ENCODE data around the gene CYP4F2. TPM values are rescaled to one million over a fixed set of nuclear protein-coding genes. Genes with fewer than 3 reads are reported as not detected.

The CYP4F2 gene, protein sequence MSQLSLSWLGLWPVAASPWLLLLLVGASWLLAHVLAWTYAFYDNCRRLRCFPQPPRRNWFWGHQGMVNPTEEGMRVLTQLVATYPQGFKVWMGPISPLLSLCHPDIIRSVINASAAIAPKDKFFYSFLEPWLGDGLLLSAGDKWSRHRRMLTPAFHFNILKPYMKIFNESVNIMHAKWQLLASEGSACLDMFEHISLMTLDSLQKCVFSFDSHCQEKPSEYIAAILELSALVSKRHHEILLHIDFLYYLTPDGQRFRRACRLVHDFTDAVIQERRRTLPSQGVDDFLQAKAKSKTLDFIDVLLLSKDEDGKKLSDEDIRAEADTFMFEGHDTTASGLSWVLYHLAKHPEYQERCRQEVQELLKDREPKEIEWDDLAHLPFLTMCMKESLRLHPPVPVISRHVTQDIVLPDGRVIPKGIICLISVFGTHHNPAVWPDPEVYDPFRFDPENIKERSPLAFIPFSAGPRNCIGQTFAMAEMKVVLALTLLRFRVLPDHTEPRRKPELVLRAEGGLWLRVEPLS
- total RNA-seq (2014; rRNA removed; shearing (Covaris generic)) (not detected in 2 replicates), polyA plus RNA-seq (2016; fragmentation: Nextera tagmentation; extraction: Ambion mirVana) (not detected in 2 replicates)

DNA sequence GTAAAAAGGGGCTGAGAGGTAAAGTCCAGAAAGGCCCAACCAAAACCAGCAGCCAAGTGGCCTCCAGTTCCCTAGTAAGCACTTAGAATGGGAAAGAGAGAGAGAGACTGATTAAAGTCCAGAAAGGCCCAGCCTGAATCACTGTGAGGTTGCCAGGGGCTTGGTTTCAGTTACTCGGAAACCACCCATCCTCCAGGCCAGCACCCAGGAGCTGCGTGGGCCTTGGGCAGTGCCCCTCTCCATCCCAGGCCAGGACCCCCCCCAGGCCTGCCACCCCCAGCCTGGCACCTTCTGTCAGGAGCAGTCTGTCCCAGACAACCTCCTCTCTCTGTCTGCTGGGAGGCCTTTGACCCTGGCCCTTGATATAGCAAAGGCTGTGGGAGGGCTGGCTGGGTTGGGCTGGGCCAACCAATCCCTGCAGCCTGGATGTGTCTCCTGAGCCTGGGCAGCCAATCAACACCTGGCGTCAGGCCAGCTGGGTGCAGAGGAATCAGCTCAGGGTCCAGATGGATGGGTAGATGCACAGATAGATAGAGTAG lies at the start of gene CYP4F2:
Gene CYP4F2, minus strand, starts transcription at position 337 of the 539 bp plus-strand sequence. CDS start 463 bp downstream, outside the sequence.
- Histone ChIP-seq H3K4me2 (ENCODE audit: unreplicated experiment) (no peak within 1 kb of the TSS), H3K9me2 (ENCODE audit: insufficient read depth) (no peaks in the 10 kb centered on the region), H3K27me3 (replicated peaks; ENCODE audit: insufficient read depth) (no peaks in the 10 kb centered on the region), H3F3A (ENCODE audit: insufficient read depth) (no peaks in the 10 kb centered on the region), H3K9ac (no peak within 1 kb of the TSS), H2AFZ (no peak within 1 kb of the TSS), H3K4me1 (ENCODE audit: insufficient read depth) (no peaks in the 10 kb centered on the region), H3K4me3 (no peak within 1 kb of the TSS), H3K27ac (no peak within 1 kb of the TSS), H3K9me3 (ENCODE audit: low read depth) (no peaks in the 10 kb centered on the region), H4K20me1 (ENCODE audit: insufficient read depth) (no peaks in the 10 kb centered on the region), H3K36me3 (ENCODE audit: low read depth) (no peaks in the 10 kb centered on the region), H3K79me2 (ENCODE audit: insufficient read depth) (no peaks in the 10 kb centered on the region)
- 20 to 49% methylated on average over 2 to 3 of the region's 3 CpGs for WGBS, 2 experiments (ENCODE audit: low coverage in 1 of 2, low lambda C conversion rate in 2 of 2, missing lambda C conversion rate in 2 of 2)
- in situ Hi-C loops (cut with MboI) = no loop called here
- TF ChIP-seq EZH2phosphoT487 (IDR thresholded peaks at IDR 0.05; ENCODE audit: insufficient read depth, low read depth) = no peak
- TF ChIP-seq EZH2 (IDR thresholded peaks at IDR 0.05; ENCODE audit: insufficient read depth, poor library complexity, severe bottlenecking) = no peak
- no peak for DNase-seq

DNA sequence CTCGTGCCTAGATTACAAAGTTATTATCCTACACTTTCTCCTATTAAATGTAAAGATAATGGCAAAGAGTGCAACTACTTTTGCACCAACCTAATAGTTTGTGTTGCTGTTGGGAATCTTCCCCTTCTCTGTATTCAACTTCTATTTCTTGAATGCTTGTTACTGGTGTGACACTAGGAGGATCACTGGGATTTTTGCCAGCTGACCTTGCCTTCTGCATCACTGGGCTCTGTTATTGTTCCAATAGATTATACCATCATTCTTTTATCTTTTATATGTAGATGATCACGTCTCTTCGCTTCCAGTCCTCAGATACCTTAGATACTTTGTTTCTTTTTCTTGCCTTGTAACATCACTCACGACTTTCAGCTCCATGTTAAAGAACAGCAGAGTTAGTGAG lies 47.4 kb upstream of the CYP4F2 start:
- Histone ChIP-seq H3K36me3 (ENCODE audit: low read depth) (no peaks in the 10 kb centered on the region), H3K9me3 (ENCODE audit: low read depth) (no peaks in the 10 kb centered on the region), H3K27ac (no peak overlapping the region), H3K9me2 (ENCODE audit: insufficient read depth) (no peaks in the 10 kb centered on the region), H3K9ac (no peak overlapping the region), H3K27me3 (replicated peaks; ENCODE audit: insufficient read depth) (no peaks in the 10 kb centered on the region), H2AFZ (no peak overlapping the region), H3K79me2 (ENCODE audit: insufficient read depth) (no peaks in the 10 kb centered on the region), H3F3A (ENCODE audit: insufficient read depth) (no peaks in the 10 kb centered on the region), H4K20me1 (ENCODE audit: insufficient read depth) (no peaks in the 10 kb centered on the region), H3K4me3 (no peak overlapping the region), H3K4me2 (ENCODE audit: unreplicated experiment) (no peak overlapping the region), H3K4me1 (ENCODE audit: insufficient read depth) (no peaks in the 10 kb centered on the region)
- in situ Hi-C loops (cut with MboI) = no loop called here
- no peak for TF ChIP-seq EZH2 (IDR thresholded peaks at IDR 0.05; ENCODE audit: insufficient read depth, poor library complexity, severe bottlenecking)
- TF ChIP-seq EZH2phosphoT487 (IDR thresholded peaks at IDR 0.05; ENCODE audit: insufficient read depth, low read depth) = no peak
- DNase-seq = no peak
- 16 to 27% methylated on average over 4 of the region's 4 CpGs for WGBS, 2 experiments (ENCODE audit: low coverage in 1 of 2, low lambda C conversion rate in 2 of 2, missing lambda C conversion rate in 2 of 2)

DNA sequence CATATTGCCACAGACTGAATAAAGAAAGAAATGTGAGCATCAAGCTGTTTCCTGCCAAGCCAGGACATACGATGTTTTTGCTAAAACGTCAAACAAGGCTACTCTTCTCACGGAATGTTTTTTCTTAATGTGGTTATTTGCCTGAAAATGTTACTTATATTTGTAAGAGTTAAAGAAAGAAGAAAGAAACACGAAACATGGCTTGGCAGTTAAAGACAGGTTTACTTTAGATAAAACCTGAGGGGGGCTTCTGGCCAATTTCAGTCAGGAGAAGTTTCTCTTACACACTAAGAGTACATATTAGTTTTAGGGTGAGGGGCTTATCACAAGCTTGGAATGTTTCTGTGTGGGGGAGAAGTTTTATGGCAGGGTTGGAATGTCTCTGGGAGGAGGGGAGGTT lies 46.5 kb upstream of the CYP4F2 start:
- H3K27ac ChIP-seq = no peak overlapping the region
- no peaks in the 10 kb centered on the region for H3K79me2 ChIP-seq (ENCODE audit: insufficient read depth)
- no peaks in the 10 kb centered on the region for H3F3A ChIP-seq (ENCODE audit: insufficient read depth)
- H3K9me3 ChIP-seq (ENCODE audit: low read depth) = no peaks in the 10 kb centered on the region
- TF ChIP-seq EZH2 (IDR thresholded peaks at IDR 0.05; ENCODE audit: insufficient read depth, poor library complexity, severe bottlenecking) = no peak
- no peak for TF ChIP-seq EZH2phosphoT487 (IDR thresholded peaks at IDR 0.05; ENCODE audit: insufficient read depth, low read depth)
- H4K20me1 ChIP-seq (ENCODE audit: insufficient read depth) = no peaks in the 10 kb centered on the region
- H3K9me2 ChIP-seq (ENCODE audit: insufficient read depth) = no peaks in the 10 kb centered on the region
- H3K27me3 ChIP-seq (replicated peaks; ENCODE audit: insufficient read depth) = no peaks in the 10 kb centered on the region
- no peak overlapping the region for H2AFZ ChIP-seq
- in situ Hi-C loops (cut with MboI) = no loop called here
- no peaks in the 10 kb centered on the region for H3K36me3 ChIP-seq (ENCODE audit: low read depth)
- no peak for DNase-seq
- H3K4me1 ChIP-seq (ENCODE audit: insufficient read depth) = no peaks in the 10 kb centered on the region
- no peak overlapping the region for H3K4me2 ChIP-seq (ENCODE audit: unreplicated experiment)
- 18 to 20% methylated on average over 4 of the region's 4 CpGs for whole genome bisulfite sequencing, 2 experiments (ENCODE audit: low coverage in 1 of 2, low lambda C conversion rate in 2 of 2, missing lambda C conversion rate in 2 of 2)
- no peak overlapping the region for H3K4me3 ChIP-seq
- H3K9ac ChIP-seq = no peak overlapping the region

DNA sequence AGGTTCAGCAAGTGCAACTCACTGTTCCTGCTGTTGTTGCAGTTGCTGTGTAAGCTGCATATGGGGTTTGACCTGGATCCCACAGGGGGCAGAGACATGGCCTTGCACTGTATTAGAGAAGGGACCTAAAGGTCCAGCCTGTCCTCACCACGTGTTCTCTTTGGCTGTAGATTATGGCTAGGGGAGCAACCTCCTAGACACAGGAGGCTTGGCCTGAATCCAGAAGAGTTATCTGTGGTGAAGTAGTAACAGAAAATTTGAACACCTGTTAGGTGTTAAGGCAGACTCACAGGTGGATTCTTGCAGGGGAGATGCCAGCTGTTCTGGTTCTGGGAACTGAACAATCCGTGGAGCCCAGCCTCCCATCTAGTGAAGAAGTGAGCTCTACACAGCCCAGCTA lies 39.9 kb upstream of the CYP4F2 start:
- H3K4me1 ChIP-seq (ENCODE audit: insufficient read depth) = no peaks in the 10 kb centered on the region
- no peaks in the 10 kb centered on the region for H4K20me1 ChIP-seq (ENCODE audit: insufficient read depth)
- H3K27ac ChIP-seq = no peak overlapping the region
- TF ChIP-seq EZH2phosphoT487 (IDR thresholded peaks at IDR 0.05; ENCODE audit: insufficient read depth, low read depth) (no peak), EZH2 (IDR thresholded peaks at IDR 0.05; ENCODE audit: insufficient read depth, poor library complexity, severe bottlenecking) (no peak)
- H3K9ac ChIP-seq = no peak overlapping the region
- no peaks in the 10 kb centered on the region for H3K36me3 ChIP-seq (ENCODE audit: low read depth)
- H3K79me2 ChIP-seq (ENCODE audit: insufficient read depth) = no peaks in the 10 kb centered on the region
- H3K4me2 ChIP-seq (ENCODE audit: unreplicated experiment) = no peak overlapping the region
- no peak overlapping the region for H2AFZ ChIP-seq
- H3K9me3 ChIP-seq (ENCODE audit: low read depth) = no peaks in the 10 kb centered on the region
- 17 to 19% methylated on average over 2 of the region's 2 CpGs for WGBS, 2 experiments (ENCODE audit: low coverage in 1 of 2, low lambda C conversion rate in 2 of 2, missing lambda C conversion rate in 2 of 2)
- no peaks in the 10 kb centered on the region for H3F3A ChIP-seq (ENCODE audit: insufficient read depth)
- DNase-seq = no peak
- no peaks in the 10 kb centered on the region for H3K9me2 ChIP-seq (ENCODE audit: insufficient read depth)
- no peaks in the 10 kb centered on the region for H3K27me3 ChIP-seq (replicated peaks; ENCODE audit: insufficient read depth)
- no peak overlapping the region for H3K4me3 ChIP-seq
- in situ Hi-C loops (cut with MboI) = no loop called here
